ENCODE measurements around the gene RIMS4. TPM values are rescaled to one million over a fixed set of nuclear protein-coding genes. Genes with fewer than 3 reads are reported as not detected.

RIMS4 gene
- total RNA-seq, 1 experiment from 2014 or later: 16.3 TPM

- H3K14ac ChIP-seq (ENCODE audit: insufficient read depth, low read length): no peak overlapping the region
- H3K4ac ChIP-seq (ENCODE audit: low read depth, low read length): no peak overlapping the region
- H3K27me3 ChIP-seq (ENCODE audit: insufficient read depth, low read length): no peaks in the 10 kb centered on the region
- no peak for DNase-seq
- H3K4me2 ChIP-seq (ENCODE audit: insufficient read depth, insufficient read length, low read length): no peak overlapping the region
- H3K4me3 Mint-ChIP-seq: no peak overlapping the region
- no peak overlapping the region for H3K56ac ChIP-seq (ENCODE audit: insufficient read length, low read depth, low read length)
- H3K79me1 ChIP-seq (ENCODE audit: insufficient read depth, low read depth, low read length, poor library complexity, severe bottlenecking): no peaks in the 10 kb centered on the region
- no peak overlapping the region for H2BK120ac ChIP-seq (ENCODE audit: low read depth, low read length, poor library complexity, severe bottlenecking)
- H4K8ac ChIP-seq (replicated peaks; ENCODE audit: insufficient read length, low read depth, low read length): no peak overlapping the region
- no peak overlapping the region for H3K9ac ChIP-seq (ENCODE audit: extremely low read depth, insufficient read length, low read length)
- WGBS (ENCODE audit: extremely low coverage, insufficient read length, low lambda C conversion rate): no CpG with 5 or more reads among the region's 11 CpGs
- peaks cover 10% of the 10 kb centered on the region; the same call in 1 of the 2 replicates for H3K4me1 ChIP-seq (ENCODE audit: insufficient read depth, low read length)
- H3K27ac ChIP-seq (ENCODE audit: insufficient read length, low read depth, low read length): no peak overlapping the region
- TF ChIP-seq, protein P1, sequence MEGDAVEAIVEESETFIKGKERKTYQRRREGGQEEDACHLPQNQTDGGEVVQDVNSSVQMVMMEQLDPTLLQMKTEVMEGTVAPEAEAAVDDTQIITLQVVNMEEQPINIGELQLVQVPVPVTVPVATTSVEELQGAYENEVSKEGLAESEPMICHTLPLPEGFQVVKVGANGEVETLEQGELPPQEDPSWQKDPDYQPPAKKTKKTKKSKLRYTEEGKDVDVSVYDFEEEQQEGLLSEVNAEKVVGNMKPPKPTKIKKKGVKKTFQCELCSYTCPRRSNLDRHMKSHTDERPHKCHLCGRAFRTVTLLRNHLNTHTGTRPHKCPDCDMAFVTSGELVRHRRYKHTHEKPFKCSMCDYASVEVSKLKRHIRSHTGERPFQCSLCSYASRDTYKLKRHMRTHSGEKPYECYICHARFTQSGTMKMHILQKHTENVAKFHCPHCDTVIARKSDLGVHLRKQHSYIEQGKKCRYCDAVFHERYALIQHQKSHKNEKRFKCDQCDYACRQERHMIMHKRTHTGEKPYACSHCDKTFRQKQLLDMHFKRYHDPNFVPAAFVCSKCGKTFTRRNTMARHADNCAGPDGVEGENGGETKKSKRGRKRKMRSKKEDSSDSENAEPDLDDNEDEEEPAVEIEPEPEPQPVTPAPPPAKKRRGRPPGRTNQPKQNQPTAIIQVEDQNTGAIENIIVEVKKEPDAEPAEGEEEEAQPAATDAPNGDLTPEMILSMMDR (conservative IDR thresholded peaks at IDR 0.05): no peak
- no peaks in the 10 kb centered on the region for H3K9me3 Mint-ChIP-seq
- peaks cover 19 to 37% of the 10 kb centered on the region in 2 experiments for H3K4me1 Mint-ChIP-seq
- no peak overlapping the region for H2BK5ac ChIP-seq (ENCODE audit: insufficient read length, low read length)
- H3K79me2 ChIP-seq (ENCODE audit: insufficient read depth, low read length): no peaks in the 10 kb centered on the region
- no peak overlapping the region for H2AK5ac ChIP-seq (ENCODE audit: insufficient read length, low read length)
- H3K23me2 ChIP-seq (ENCODE audit: insufficient read length, low read depth, low read length, poor library complexity, severe bottlenecking): no peaks in the 10 kb centered on the region
- no peak overlapping the region for H2BK15ac ChIP-seq (ENCODE audit: low read depth, low read length)
- peaks cover 0 to 4% (median 0%) of the 10 kb centered on the region in 3 experiments; a peak in 1 of 7 replicates for H3K36me3 Mint-ChIP-seq (ENCODE audit: insufficient read depth in 1 of 3, low read depth in 3 of 3)
- H3K23ac ChIP-seq (ENCODE audit: insufficient read length, low read depth, low read length): no peak overlapping the region
- H3K18ac ChIP-seq (ENCODE audit: insufficient read length, low read depth, low read length): no peak overlapping the region
- no peak overlapping the region for H2BK20ac ChIP-seq (ENCODE audit: low read depth, low read length, poor library complexity, severe bottlenecking)
- H4K5ac ChIP-seq (ENCODE audit: insufficient read length, low read depth, low read length): no peak overlapping the region
- H3K9me3 ChIP-seq (ENCODE audit: control insufficient read depth, low read depth, low read length): no peaks in the 10 kb centered on the region
- H4K20me1 ChIP-seq (ENCODE audit: control insufficient read depth, insufficient read depth, insufficient read length): no peaks in the 10 kb centered on the region
- H2AFZ ChIP-seq (ENCODE audit: low read length): no peak overlapping the region
- H3T11ph ChIP-seq (ENCODE audit: low read length): no peak overlapping the region
- peak overlapping the region in 1 of 3 experiments; percentile 81; a peak in 3 of 7 replicates for H3K27ac Mint-ChIP-seq
- H2BK12ac ChIP-seq (ENCODE audit: insufficient read length, low read depth, low read length): no peak overlapping the region
- H3K27me3 Mint-ChIP-seq (ENCODE audit: low read depth): no peaks in the 10 kb centered on the region
- H4K91ac ChIP-seq (ENCODE audit: insufficient read length, low read depth, low read length): no peak overlapping the region
These were observed 19.5 kb downstream of the RIMS4 start for GRCh38 chr20:44790638-44791393.

Data from H9 (cell line).